22Rv1 (cell line): Measurements from ENCODE around the gene GRM1.

Experiments
- CTCF ChIP-seq: fragments of 450-650 bp; IDR thresholded peaks from 2 replicates; pipeline ENCODE4 v1.5.1; 2017; ENCODE audit warnings: mild to moderate bottlenecking
- ZFX ChIP-seq: fragments of 450-650 bp; IDR thresholded peaks from 2 replicates; pipeline ENCODE4 v1.6.1; 2017; ENCODE audit warnings: antibody characterized with exemption, borderline replicate concordance

GRCh38 chr6:146029573-146030184, 817 bp downstream of the GRM1 start:
- TF ChIP-seq CTCF (no peak), ZFX (no peak)
